ENCODE results near the gene DSP. TPM values are rescaled to one million over a fixed set of nuclear protein-coding genes. Genes with fewer than 3 reads are reported as not detected.

The DSP gene
- total and polyA plus RNA-seq, 2 of the 13 experiments (the other 11 are each of a cell fraction or from before 2014, with no cell fraction given), result 89.8 to 117 TPM

DNA sequence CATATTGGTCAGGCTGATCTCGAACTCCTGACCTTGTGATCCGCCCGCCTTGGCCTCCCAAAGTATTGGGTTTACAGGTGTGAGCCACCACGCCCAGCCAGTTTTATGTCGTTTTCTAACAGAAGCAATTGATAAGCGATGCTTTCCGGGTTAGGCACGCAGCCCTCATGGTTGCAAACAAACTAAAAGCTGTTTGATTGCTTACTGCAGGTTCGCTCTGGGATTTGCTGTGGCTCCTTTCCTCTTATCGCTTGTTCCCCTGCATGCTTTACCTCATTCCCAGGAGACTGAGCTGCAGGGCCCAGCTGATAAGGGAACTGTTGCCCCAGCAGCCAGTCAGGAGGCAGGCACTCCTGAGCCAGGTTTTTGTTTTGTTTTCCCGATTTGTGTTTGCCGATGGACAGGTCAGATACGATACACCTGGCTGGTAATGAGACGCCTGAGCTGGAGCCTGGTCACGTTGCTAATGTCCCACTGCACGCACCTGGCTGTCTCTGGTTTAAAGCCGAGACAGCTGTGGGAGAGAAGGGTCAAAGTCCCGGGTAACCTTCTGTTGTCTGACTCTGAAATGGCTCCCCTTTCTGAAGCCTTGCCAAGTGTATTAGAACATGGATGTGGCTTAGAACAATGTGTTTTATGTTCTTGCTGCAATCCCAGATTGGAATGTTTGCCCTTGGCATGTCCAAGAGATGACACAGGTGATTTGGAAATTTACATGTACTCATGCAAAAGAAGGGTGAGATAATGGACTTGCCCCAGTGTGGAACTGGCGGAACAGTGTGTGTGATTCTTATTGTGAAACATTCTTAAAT lies 19.9 kb downstream of the DSP start (continued):
- TF ChIP-seq, protein P1, sequence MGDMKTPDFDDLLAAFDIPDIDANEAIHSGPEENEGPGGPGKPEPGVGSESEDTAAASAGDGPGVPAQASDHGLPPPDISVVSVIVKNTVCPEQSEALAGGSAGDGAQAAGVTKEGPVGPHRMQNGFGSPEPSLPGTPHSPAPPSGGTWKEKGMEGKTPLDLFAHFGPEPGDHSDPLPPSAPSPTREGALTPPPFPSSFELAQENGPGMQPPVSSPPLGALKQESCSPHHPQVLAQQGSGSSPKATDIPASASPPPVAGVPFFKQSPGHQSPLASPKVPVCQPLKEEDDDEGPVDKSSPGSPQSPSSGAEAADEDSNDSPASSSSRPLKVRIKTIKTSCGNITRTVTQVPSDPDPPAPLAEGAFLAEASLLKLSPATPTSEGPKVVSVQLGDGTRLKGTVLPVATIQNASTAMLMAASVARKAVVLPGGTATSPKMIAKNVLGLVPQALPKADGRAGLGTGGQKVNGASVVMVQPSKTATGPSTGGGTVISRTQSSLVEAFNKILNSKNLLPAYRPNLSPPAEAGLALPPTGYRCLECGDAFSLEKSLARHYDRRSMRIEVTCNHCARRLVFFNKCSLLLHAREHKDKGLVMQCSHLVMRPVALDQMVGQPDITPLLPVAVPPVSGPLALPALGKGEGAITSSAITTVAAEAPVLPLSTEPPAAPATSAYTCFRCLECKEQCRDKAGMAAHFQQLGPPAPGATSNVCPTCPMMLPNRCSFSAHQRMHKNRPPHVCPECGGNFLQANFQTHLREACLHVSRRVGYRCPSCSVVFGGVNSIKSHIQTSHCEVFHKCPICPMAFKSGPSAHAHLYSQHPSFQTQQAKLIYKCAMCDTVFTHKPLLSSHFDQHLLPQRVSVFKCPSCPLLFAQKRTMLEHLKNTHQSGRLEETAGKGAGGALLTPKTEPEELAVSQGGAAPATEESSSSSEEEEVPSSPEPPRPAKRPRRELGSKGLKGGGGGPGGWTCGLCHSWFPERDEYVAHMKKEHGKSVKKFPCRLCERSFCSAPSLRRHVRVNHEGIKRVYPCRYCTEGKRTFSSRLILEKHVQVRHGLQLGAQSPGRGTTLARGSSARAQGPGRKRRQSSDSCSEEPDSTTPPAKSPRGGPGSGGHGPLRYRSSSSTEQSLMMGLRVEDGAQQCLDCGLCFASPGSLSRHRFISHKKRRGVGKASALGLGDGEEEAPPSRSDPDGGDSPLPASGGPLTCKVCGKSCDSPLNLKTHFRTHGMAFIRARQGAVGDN (CRISPR knock-in tag; IDR thresholded peaks at IDR 0.05), result peak; percentile 94
- TF ChIP-seq, protein P2, sequence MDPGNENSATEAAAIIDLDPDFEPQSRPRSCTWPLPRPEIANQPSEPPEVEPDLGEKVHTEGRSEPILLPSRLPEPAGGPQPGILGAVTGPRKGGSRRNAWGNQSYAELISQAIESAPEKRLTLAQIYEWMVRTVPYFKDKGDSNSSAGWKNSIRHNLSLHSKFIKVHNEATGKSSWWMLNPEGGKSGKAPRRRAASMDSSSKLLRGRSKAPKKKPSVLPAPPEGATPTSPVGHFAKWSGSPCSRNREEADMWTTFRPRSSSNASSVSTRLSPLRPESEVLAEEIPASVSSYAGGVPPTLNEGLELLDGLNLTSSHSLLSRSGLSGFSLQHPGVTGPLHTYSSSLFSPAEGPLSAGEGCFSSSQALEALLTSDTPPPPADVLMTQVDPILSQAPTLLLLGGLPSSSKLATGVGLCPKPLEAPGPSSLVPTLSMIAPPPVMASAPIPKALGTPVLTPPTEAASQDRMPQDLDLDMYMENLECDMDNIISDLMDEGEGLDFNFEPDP (CRISPR knock-in tag; conservative IDR thresholded peaks at IDR 0.05), result 0 out of 2 replicates have a peak, but pooled peaks have one; percentile 73
- TF ChIP-seq FOXK2 (IDR thresholded peaks at IDR 0.05) (peak; percentile 68), RCOR2 (CRISPR knock-in tag; IDR thresholded peaks at IDR 0.05) (peak; percentile 98), IRF1 (CRISPR knock-in tag; IDR thresholded peaks at IDR 0.05; ENCODE audit: low read depth) (peak; percentile 42; the same call in 1 of the 2 replicates), ARID5B (CRISPR knock-in tag; IDR thresholded peaks at IDR 0.05) (peak; percentile 98), NPAS2 (CRISPR knock-in tag; IDR thresholded peaks at IDR 0.05; ENCODE audit: borderline replicate concordance) (no peak), ZBTB38 (CRISPR knock-in tag; IDR thresholded peaks at IDR 0.05) (peak; percentile 98), ZNF879 (CRISPR knock-in tag; IDR thresholded peaks at IDR 0.05) (no peak), HIVEP1 (CRISPR knock-in tag; IDR thresholded peaks at IDR 0.05) (peak; percentile 94), ZNF792 (CRISPR knock-in tag; IDR thresholded peaks at IDR 0.05) (peak; percentile 88), ZNF232 (CRISPR knock-in tag; IDR thresholded peaks at IDR 0.05; ENCODE audit: borderline replicate concordance) (0 out of 2 replicates have a peak, but pooled peaks have one; percentile 55), NCOR1 (IDR thresholded peaks at IDR 0.05; ENCODE audit: borderline replicate concordance, low read length) (peak; percentile 99), FIP1L1 (IDR thresholded peaks at IDR 0.05; ENCODE audit: borderline replicate concordance, insufficient read depth, low read depth, low read length) (no peak), ZNF790 (CRISPR knock-in tag; IDR thresholded peaks at IDR 0.05; ENCODE audit: borderline replicate concordance) (no peak)
- TF ChIP-seq, protein P3, sequence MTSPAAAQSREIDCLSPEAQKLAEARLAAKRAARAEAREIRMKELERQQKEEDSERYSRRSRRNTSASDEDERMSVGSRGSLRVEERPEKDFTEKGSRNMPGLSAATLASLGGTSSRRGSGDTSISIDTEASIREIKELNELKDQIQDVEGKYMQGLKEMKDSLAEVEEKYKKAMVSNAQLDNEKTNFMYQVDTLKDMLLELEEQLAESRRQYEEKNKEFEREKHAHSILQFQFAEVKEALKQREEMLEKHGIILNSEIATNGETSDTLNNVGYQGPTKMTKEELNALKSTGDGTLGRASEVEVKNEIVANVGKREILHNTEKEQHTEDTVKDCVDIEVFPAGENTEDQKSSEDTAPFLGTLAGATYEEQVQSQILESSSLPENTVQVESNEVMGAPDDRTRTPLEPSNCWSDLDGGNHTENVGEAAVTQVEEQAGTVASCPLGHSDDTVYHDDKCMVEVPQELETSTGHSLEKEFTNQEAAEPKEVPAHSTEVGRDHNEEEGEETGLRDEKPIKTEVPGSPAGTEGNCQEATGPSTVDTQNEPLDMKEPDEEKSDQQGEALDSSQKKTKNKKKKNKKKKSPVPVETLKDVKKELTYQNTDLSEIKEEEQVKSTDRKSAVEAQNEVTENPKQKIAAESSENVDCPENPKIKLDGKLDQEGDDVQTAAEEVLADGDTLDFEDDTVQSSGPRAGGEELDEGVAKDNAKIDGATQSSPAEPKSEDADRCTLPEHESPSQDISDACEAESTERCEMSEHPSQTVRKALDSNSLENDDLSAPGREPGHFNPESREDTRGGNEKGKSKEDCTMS (CRISPR knock-in tag; conservative IDR thresholded peaks at IDR 0.05), result no peak
